HG03103 (cell line): Measurements from ENCODE around the gene NHERF2.

Source experiments
- ATAC-seq: cut with Tn5 transposase; IDR thresholded peaks from one replicate; pipeline ENCODE4 v1.9.1; 2021; ENCODE audit warnings: low read depth; ENCODE audit not compliant: unreplicated experiment

NHERF2 gene

GRCh38 chr16:2038382-2039231 is 11.9 kb downstream of the NHERF2 start:
- ATAC-seq = no peak

- ATAC-seq = no peak
Observed at GRCh38 chr16:2039274-2040031, 12.8 kb downstream of the NHERF2 start.

- ATAC-seq = no peak
Observed at GRCh38 chr16:2040041-2040786, 13.5 kb downstream of the NHERF2 start.

GRCh38 chr16:2040787-2041522 is 14.3 kb downstream of the NHERF2 start:
- no peak for ATAC-seq

GRCh38 chr16:2042171-2042985 is 15.7 kb downstream of the NHERF2 start:
- ATAC-seq = no peak

DNA sequence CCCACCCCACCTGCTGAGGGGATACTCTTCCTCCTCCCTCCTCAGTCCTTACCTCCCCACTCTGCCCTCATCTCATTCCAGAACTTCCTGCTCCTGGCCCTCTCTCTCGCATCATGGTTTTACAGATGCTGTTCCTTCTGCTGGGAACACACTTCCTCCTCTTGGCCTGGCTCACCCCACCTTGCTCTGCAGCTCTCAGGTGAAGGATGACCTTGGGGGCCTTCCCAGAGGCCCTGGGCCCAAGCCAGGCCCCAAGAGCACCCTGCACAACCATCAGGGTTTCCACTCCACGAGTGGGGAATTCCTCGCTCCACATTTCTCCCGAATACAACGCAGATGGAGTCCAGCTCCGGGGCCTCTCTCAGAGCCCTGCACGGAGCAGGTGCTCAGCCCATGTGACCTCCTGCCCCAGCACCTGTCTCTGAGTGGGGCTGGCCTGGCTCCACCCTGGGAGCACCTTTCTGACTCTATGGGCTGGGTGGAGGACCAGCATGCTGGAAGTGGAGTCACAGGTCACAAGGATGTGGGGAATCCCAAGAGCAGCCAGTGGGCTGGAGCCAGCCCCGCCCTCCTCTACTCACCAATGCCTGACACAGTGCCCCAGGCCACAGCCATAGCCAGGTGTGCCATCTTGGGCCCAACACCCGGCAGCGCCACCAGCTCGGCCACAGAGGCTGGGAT is 16.4 kb downstream of the NHERF2 start:
- ATAC-seq = no peak

DNA sequence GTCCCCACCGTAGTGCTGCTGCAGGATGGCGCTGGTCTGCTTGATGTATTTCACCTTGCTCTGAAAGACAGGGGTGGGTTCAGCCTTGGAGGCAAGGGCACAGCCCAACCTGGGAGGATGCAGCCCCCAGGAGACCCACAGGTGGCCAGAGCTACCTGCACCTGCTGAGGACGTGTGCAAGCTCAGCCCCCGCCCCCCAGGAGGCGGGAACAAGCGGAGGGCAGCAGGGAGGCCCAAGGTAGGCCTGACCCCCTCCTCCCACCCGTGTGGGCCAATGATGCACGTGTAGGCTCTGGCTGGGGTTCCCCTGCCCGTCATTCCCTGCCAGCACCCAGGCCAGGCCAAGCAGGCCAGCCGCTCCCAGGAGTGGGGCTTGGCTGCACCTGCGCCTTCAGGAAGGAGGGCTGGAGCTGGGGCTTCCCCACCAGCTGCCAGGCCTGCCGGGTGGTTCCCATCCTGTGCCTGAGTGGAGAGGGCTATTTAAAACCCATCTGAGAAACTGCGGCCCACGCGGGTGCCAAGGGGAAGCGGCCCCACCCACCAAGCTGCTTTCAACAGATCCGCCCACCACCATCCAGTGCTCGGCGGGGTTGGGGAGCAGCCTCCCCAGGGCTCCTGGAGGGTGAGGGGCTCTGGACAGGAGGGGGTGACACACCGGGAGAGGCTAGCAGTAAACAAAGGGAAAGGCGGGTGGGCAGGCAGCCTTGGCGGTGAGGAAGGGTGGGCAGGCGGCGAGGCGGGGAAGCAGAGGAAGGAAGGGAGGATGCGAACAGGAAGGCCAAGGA is 17.2 kb downstream of the NHERF2 start:
- no peak for ATAC-seq

- ATAC-seq = no peak
Observed at GRCh38 chr16:2044541-2044940, 17.8 kb downstream of the NHERF2 start.

DNA sequence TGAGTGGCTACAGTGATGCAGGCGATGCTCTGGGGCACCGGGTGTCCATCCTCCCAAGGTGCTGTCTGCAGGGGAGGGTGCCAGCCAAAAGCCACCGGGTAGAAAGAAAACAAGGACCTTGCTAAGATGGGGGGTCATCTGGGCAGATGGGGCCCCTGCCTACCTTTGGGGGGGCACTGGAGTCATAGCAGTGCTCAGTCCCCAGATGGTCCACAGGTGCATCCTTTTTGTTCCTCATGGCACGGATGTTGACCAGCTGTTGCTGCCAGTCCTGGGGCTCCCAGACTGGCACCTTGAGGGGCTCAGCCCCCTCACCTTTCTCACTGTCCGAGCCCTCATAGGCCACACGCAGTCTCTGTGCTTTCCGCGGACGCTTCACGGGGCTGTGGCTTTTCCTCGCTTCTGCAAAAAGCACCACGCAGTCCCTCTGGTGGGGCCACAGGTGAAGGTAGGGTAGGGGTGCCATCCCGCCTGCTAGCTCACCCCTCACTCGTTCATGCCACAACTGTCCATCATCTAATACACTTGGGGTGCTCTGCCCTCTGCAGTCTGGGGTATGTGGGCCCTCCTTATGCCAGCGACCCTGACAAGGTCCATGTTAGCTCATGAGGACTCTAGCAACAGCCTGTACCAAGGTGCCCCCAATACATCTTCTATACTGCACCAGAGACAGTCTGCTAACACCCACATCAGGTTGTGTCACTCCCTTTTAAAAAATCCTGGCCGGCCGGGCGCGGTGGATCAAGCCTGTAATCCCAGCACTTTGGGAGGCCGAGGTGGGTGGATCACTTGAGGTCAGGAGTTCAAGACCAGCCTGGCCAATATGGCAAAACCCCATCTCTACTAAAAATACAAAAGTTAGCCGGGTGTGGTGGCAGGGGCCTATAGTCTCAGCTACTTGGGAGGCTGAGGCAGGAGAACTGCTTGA is 19.5 kb downstream of the NHERF2 start:
- no peak for ATAC-seq

- ATAC-seq = no peak
Observed at GRCh38 chr16:2046893-2047329, 20.2 kb downstream of the NHERF2 start.

DNA sequence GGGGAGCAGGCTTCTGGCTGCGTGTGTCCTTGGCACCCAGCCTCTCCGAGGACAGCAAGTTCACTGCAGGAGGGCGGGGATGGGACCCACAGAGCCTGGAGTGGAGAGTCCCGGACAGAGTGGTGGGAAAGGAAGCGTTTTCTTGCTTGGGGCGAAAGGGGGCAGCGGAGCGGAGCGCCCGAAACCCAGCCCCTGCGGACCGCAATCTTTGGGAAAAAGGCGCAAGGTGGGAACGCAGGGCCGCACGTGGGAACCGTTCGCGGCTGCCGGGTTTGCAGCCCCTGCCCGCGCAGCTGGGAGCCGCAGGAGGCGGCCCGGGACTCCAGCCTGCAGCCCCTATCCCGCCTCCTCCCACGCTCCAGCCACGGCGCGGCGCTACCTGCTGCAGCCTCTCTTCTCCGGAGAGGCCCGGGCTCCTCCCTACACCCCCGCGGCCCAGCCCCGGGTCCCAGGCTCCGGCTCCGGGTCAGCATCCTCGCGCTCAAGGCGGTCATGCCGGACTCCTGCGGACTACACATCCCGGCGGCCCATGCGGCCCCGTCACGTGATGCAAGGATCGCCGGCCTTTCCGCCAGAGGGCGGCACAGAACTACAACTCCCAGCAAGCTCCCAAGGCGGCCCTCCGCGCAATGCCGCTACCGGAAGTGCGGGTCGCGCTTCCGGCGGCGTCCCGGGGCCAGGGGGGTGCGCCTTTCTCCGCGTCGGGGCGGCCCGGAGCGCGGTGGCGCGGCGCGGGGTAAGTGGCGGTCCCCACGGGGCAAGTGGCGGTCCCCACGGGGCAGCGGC is 20.8 kb downstream of the NHERF2 start, which contains the start of the genes NTHL1 and TSC2:
NTHL1 (minus strand) TSS at position 505 of the 786 bp plus-strand sequence; CDS start at position 494, 11 bp downstream.
TSC2 (plus strand) TSS at position 656 of the 786 bp plus-strand sequence. CDS start 631 bp downstream, outside the sequence.
- peak; percentile 80 for ATAC-seq

GRCh38 chr16:2048116-2048543 is 21.4 kb downstream of the NHERF2 start:
- peak; percentile 13 for ATAC-seq

- no peak for ATAC-seq
Observed at GRCh38 chr16:2053211-2053610, 26.5 kb downstream of the NHERF2 start.

- ATAC-seq = no peak
Observed at GRCh38 chr16:2053897-2054296, 27.2 kb downstream of the NHERF2 start.

- ATAC-seq = no peak
Observed at GRCh38 chr16:2054543-2055245, 28.0 kb downstream of the NHERF2 start.
